ENCODE measurements around the gene TSPAN9.

The TSPAN9 gene

GRCh38 chr12:3323002-3323685, 246.0 kb downstream of the TSPAN9 start:
- H3K36me3 ChIP-seq, result peaks cover 2% of the 10 kb centered on the region; the same call in 1 of the 2 replicates
- no peak for TF ChIP-seq CTCF (IDR thresholded peaks at IDR 0.05; ENCODE audit: low read depth, low read length)
- no peaks in the 10 kb centered on the region for H3K27me3 ChIP-seq (ENCODE audit: insufficient read depth, low read depth, severe bottlenecking)
- H3K4me3 ChIP-seq (ENCODE audit: low read depth, low read length), result no peak overlapping the region
- H3K9me3 ChIP-seq (ENCODE audit: severe bottlenecking), result no peaks in the 10 kb centered on the region
- DNase-seq, result no peak
- H3K27ac ChIP-seq, result no peak overlapping the region

- no peaks in the 10 kb centered on the region for H3K27me3 ChIP-seq (ENCODE audit: insufficient read depth, low read depth, severe bottlenecking)
- TF ChIP-seq CTCF (IDR thresholded peaks at IDR 0.05; ENCODE audit: low read depth, low read length), result no peak
Measured at GRCh38 chr12:3325736-3326135, 248.6 kb downstream of the TSPAN9 start.

GRCh38 chr12:3326156-3326849, 249.1 kb downstream of the TSPAN9 start:
- H3K27ac ChIP-seq, result peak overlapping the region; percentile 54
- H3K4me3 ChIP-seq (ENCODE audit: low read depth, low read length), result no peak overlapping the region
- peaks cover 2% of the 10 kb centered on the region; the same call in 1 of the 2 replicates for H3K36me3 ChIP-seq
- DNase-seq, result no peak
- TF ChIP-seq CTCF (IDR thresholded peaks at IDR 0.05; ENCODE audit: low read depth, low read length), result peak; percentile 57
- no peaks in the 10 kb centered on the region for H3K27me3 ChIP-seq (ENCODE audit: insufficient read depth, low read depth, severe bottlenecking)
- H3K9me3 ChIP-seq (ENCODE audit: severe bottlenecking), result no peaks in the 10 kb centered on the region

More at GRCh38 chr12:3325736-3326135, 248.6 kb downstream of the TSPAN9 start:
- peak; percentile 54 for DNase-seq
- Histone ChIP-seq H3K36me3 (peaks cover 2% of the 10 kb centered on the region; the same call in 1 of the 2 replicates), H3K9me3 (ENCODE audit: severe bottlenecking) (no peaks in the 10 kb centered on the region), H3K27ac (peak overlapping the region; percentile 54), H3K4me3 (ENCODE audit: low read depth, low read length) (no peak overlapping the region)

GRCh38 chr12:3326850-3327780, 249.9 kb downstream of the TSPAN9 start:
- no peak for TF ChIP-seq CTCF (IDR thresholded peaks at IDR 0.05; ENCODE audit: low read depth, low read length)
- no peaks in the 10 kb centered on the region for H3K9me3 ChIP-seq (ENCODE audit: severe bottlenecking)
- H3K27me3 ChIP-seq (ENCODE audit: insufficient read depth, low read depth, severe bottlenecking), result no peaks in the 10 kb centered on the region
- no peak overlapping the region; the same call in 1 of the 2 replicates for H3K27ac ChIP-seq
- DNase-seq, result no peak
- peaks cover 4% of the 10 kb centered on the region; the same call in 1 of the 2 replicates for H3K36me3 ChIP-seq
- H3K4me3 ChIP-seq (ENCODE audit: low read depth, low read length), result no peak overlapping the region

GRCh38 chr12:3328081-3328480, 250.9 kb downstream of the TSPAN9 start:
- H3K36me3 ChIP-seq, result peaks cover 5% of the 10 kb centered on the region; the same call in 1 of the 2 replicates
- peaks cover 3% of the 10 kb centered on the region for H3K9me3 ChIP-seq (ENCODE audit: severe bottlenecking)
- no peak overlapping the region for H3K4me3 ChIP-seq (ENCODE audit: low read depth, low read length)
- H3K27me3 ChIP-seq (ENCODE audit: insufficient read depth, low read depth, severe bottlenecking), result no peaks in the 10 kb centered on the region
- TF ChIP-seq CTCF (IDR thresholded peaks at IDR 0.05; ENCODE audit: low read depth, low read length), result no peak
- DNase-seq, result no peak
- no peak overlapping the region for H3K27ac ChIP-seq

All from WERI-Rb-1 (cell line).